Ectodermal cell (in vitro differentiated cells): Measurements from ENCODE around the gene TLL2.

Experiments
- H3K27ac ChIP-seq: 2 replicates; pipeline ENCODE4 v1.7.0; 2013; ENCODE audit warnings: mild to moderate bottlenecking, low read depth, low read length; ENCODE audit not compliant: insufficient read depth, poor library complexity, severe bottlenecking
- H3K27me3 ChIP-seq: 2 replicates; pipeline ENCODE4 v1.7.0; 2013; ENCODE audit warnings: mild to moderate bottlenecking, low read length; ENCODE audit not compliant: insufficient read depth, control insufficient read depth, poor library complexity, severe bottlenecking
- H3K36me3 ChIP-seq: one replicate; pipeline ENCODE4 v1.7.0; 2013; ENCODE audit warnings: low read length; ENCODE audit not compliant: control insufficient read depth, insufficient read depth
- H3K4me1 ChIP-seq: one replicate; pipeline ENCODE4 v1.7.0; 2013; ENCODE audit warnings: low read length; ENCODE audit not compliant: control insufficient read depth, insufficient read depth
- H3K4me3 ChIP-seq: 2 replicates; pipeline ENCODE4 v1.7.0; 2013; ENCODE audit warnings: low read depth, low read length, control low read depth; ENCODE audit not compliant: insufficient read depth
- H3K9me3 ChIP-seq: 2 replicates; pipeline ENCODE4 v1.7.0; 2013; ENCODE audit warnings: mild to moderate bottlenecking, low read length, moderate library complexity; ENCODE audit not compliant: control insufficient read depth
- WGBS, 2 experiments: methylation state at CpG; one replicate each; pipeline ENCODE4 v1.1.7; 2013; ENCODE audit warnings: missing lambda C conversion rate in 2 of 2; 5-methylcytosine and 5-hydroxymethylcytosine counted together

Gene TLL2

GRCh38 chr10:96377816-96378294 is 135.9 kb downstream of the TLL2 start:
- no peak overlapping the region for H3K27ac ChIP-seq
- H3K9me3 ChIP-seq = no peaks in the 10 kb centered on the region
- WGBS, 2 experiments = 71 to 75% methylated on average over 6 of the region's 6 CpGs
- peaks cover 7% of the 10 kb centered on the region for H3K27me3 ChIP-seq
- H3K4me3 ChIP-seq = no peak overlapping the region
- H3K36me3 ChIP-seq = no peaks in the 10 kb centered on the region
- H3K4me1 ChIP-seq = peaks cover 6% of the 10 kb centered on the region

DNA sequence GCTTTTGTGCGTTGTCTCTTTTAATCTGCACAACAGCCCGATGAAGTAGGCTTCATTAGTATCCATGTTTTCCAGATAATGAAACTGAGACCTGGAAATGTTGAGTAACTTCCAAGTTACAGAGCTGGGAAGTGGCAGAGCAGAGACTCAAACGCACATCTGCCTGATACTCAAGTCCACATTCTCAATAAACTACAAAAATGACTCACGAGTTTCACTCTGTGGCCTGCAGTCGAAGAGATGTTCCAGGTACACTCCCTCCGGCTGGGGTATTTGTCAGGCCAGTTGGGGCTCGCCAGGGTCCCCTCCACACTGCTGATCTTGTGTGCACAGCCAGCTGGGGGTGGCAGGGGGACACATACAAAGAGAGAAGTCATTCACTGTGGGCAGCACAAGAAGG is 137.2 kb downstream of the TLL2 start:
- WGBS, 2 experiments = 90 to 92% methylated on average over 7 of the region's 7 CpGs
- Histone ChIP-seq H3K4me1 (peaks cover 12% of the 10 kb centered on the region), H3K27ac (no peak overlapping the region), H3K27me3 (peaks cover 7% of the 10 kb centered on the region), H3K36me3 (no peaks in the 10 kb centered on the region), H3K4me3 (no peak overlapping the region), H3K9me3 (no peaks in the 10 kb centered on the region)

GRCh38 chr10:96374985-96375830 is 138.5 kb downstream of the TLL2 start:
- no peaks in the 10 kb centered on the region for H3K36me3 ChIP-seq
- H3K27me3 ChIP-seq = peaks cover 7% of the 10 kb centered on the region
- H3K9me3 ChIP-seq = no peaks in the 10 kb centered on the region
- peaks cover 12% of the 10 kb centered on the region for H3K4me1 ChIP-seq
- H3K27ac ChIP-seq = no peak overlapping the region
- H3K4me3 ChIP-seq = peak overlapping the region; percentile 31
- 19% methylated on average over 36 of the region's 36 CpGs for WGBS, 2 experiments

GRCh38 chr10:96374639-96374984 is 139.1 kb downstream of the TLL2 start:
- Histone ChIP-seq H3K27me3 (peaks cover 7% of the 10 kb centered on the region), H3K9me3 (no peaks in the 10 kb centered on the region), H3K4me3 (no peak overlapping the region), H3K4me1 (peaks cover 12% of the 10 kb centered on the region), H3K27ac (no peak overlapping the region), H3K36me3 (no peaks in the 10 kb centered on the region)
- WGBS, 2 experiments = 51 to 65% methylated on average over 9 of the region's 9 CpGs

GRCh38 chr10:96374004-96374403 is 139.7 kb downstream of the TLL2 start:
- Histone ChIP-seq H3K36me3 (no peaks in the 10 kb centered on the region), H3K27ac (no peak overlapping the region), H3K4me3 (no peak overlapping the region), H3K27me3 (peaks cover 7% of the 10 kb centered on the region), H3K4me1 (peaks cover 12% of the 10 kb centered on the region), H3K9me3 (no peaks in the 10 kb centered on the region)
- 93 to 97% methylated on average over 5 of the region's 5 CpGs for WGBS, 2 experiments

GRCh38 chr10:96371356-96371755 is 142.4 kb downstream of the TLL2 start:
- peaks cover 7% of the 10 kb centered on the region for H3K27me3 ChIP-seq
- H3K36me3 ChIP-seq = no peaks in the 10 kb centered on the region
- WGBS, 2 experiments = 86 to 88% methylated on average over 11 of the region's 11 CpGs
- no peaks in the 10 kb centered on the region for H3K9me3 ChIP-seq
- H3K27ac ChIP-seq = no peak overlapping the region
- peaks cover 6% of the 10 kb centered on the region for H3K4me1 ChIP-seq
- H3K4me3 ChIP-seq = no peak overlapping the region

- Histone ChIP-seq H3K9me3 (no peaks in the 10 kb centered on the region), H3K4me3 (no peak overlapping the region), H3K27me3 (peaks cover 7% of the 10 kb centered on the region), H3K36me3 (no peaks in the 10 kb centered on the region), H3K4me1 (peaks cover 6% of the 10 kb centered on the region), H3K27ac (peak overlapping the region; percentile 36)
- WGBS, 2 experiments = 39 to 43% methylated on average over 16 of the region's 16 CpGs
These were observed 143.1 kb downstream of the TLL2 start for GRCh38 chr10:96370584-96371157.

- WGBS, 2 experiments = 89 to 91% methylated on average over 38 of the region's 38 CpGs
- Histone ChIP-seq H3K27ac (peak overlapping the region; percentile 36), H3K9me3 (no peaks in the 10 kb centered on the region), H3K36me3 (no peaks in the 10 kb centered on the region), H3K27me3 (peaks cover 7% of the 10 kb centered on the region), H3K4me1 (peaks cover 6% of the 10 kb centered on the region), H3K4me3 (no peak overlapping the region)
These were observed 143.7 kb downstream of the TLL2 start for GRCh38 chr10:96369890-96370583.

DNA sequence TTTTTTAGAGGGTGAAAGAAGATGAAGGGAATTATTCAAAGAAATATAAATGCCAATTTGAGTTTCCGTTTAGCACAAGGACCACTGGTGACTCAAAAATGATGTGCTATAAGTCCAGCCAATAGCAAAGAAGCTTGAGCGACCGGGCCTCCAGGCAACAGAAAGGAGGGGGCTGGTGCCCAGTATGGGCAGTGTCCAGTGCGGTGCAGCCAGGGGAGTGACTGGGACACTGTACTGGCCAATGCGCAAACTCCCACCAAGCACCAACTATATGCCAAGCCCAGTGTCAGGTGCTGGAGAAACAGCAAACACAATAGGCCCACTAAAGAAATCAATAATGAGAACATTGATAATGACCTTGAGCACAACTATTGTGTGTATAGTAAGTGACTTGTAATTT is 144.8 kb downstream of the TLL2 start:
- Histone ChIP-seq H3K36me3 (no peaks in the 10 kb centered on the region), H3K4me3 (no peak overlapping the region), H3K27me3 (no peaks in the 10 kb centered on the region), H3K27ac (no peak overlapping the region), H3K4me1 (peaks cover 6% of the 10 kb centered on the region), H3K9me3 (no peaks in the 10 kb centered on the region)
- WGBS, 2 experiments = 97 to 98% methylated on average over 5 of the region's 5 CpGs

DNA sequence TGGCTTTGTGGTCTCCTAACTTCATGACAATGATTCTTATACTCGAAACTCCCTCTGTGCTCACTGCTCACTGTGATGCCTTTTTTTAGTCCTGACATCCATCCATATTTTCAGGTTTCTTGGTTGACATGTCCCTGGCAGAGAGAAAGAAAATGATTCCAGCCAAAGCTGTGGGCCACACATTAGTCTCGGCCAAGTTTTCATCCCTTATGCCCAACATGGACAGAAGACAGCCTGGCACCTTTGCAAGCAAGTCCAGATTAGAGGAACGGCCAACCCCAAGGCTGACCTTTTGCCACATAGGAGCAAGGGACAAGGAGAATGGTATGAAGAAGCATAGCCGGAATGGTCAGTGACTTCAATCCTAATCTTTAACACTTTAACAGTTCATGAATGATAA is 146.3 kb downstream of the TLL2 start:
- no peaks in the 10 kb centered on the region for H3K36me3 ChIP-seq
- peaks cover 6% of the 10 kb centered on the region for H3K4me1 ChIP-seq
- no peak overlapping the region for H3K4me3 ChIP-seq
- H3K9me3 ChIP-seq = no peaks in the 10 kb centered on the region
- WGBS, 2 experiments = 89 to 95% methylated on average over 4 of the region's 4 CpGs
- H3K27ac ChIP-seq = no peak overlapping the region
- no peaks in the 10 kb centered on the region for H3K27me3 ChIP-seq
